Astrocyte (in vitro differentiated cells and primary cell): ENCODE results near the gene BLOC1S3.

Source experiments
- EZH2 ChIP-seq: IDR thresholded peaks from 2 replicates; pipeline ENCODE4 v1.6.1; 2012; ENCODE audit warnings: mild to moderate bottlenecking, low read length, inconsistent platforms; ENCODE audit not compliant: insufficient read depth
- TF ChIP-seq, protein P1 (sequence below): IDR thresholded peaks from 2 replicates; pipeline ENCODE4 v1.5.1; 2011; ENCODE audit warnings: low read depth, mild to moderate bottlenecking, inconsistent platforms, low read length, moderate library complexity; ENCODE audit not compliant: insufficient read depth

DNA sequence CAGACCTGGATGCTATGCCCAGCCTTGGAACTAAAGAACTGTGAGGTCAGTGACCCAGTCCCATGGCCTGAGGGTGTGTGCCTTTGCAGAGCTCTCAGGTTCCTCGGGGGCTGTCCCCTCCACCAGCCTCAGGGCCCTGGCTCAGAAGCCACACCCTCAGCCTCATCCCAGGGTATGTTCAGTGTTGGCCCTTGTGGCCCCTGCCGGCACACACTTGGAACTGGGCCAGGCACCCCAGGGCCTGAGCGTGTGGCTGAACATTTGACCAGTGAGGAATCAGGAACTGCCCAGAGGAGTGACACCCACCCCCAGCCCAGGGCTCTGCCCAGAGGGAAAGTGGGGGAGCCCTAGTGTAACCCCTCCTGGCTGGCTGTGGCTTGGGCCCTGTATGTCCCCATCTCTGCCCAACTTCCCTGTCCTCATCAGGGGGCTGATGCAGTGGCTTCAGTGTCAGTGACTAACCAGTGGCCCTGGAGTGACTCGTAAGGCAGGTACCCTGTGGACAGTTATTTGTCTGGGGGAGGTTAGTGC is 27.8 kb upstream of the BLOC1S3 start:
- TF ChIP-seq, protein P1, sequence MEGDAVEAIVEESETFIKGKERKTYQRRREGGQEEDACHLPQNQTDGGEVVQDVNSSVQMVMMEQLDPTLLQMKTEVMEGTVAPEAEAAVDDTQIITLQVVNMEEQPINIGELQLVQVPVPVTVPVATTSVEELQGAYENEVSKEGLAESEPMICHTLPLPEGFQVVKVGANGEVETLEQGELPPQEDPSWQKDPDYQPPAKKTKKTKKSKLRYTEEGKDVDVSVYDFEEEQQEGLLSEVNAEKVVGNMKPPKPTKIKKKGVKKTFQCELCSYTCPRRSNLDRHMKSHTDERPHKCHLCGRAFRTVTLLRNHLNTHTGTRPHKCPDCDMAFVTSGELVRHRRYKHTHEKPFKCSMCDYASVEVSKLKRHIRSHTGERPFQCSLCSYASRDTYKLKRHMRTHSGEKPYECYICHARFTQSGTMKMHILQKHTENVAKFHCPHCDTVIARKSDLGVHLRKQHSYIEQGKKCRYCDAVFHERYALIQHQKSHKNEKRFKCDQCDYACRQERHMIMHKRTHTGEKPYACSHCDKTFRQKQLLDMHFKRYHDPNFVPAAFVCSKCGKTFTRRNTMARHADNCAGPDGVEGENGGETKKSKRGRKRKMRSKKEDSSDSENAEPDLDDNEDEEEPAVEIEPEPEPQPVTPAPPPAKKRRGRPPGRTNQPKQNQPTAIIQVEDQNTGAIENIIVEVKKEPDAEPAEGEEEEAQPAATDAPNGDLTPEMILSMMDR = no peak
- TF ChIP-seq EZH2 = no peak
